Activated CD8-positive, alpha-beta T cell treated with anti-CD3 and anti-CD28 coated beads for 36 hours (primary cell): Measurements from ENCODE around the gene EML3. TPM values are rescaled to one million over a fixed set of nuclear protein-coding genes. Genes with fewer than 3 reads are reported as not detected.
A peak's percentile ranks its signal among the peaks of the same experiment; 100 is the strongest.
"Not testable (repeated sequence)": the region's sequence is repeated elsewhere in the genome, so short reads cannot be mapped to it uniquely, and the experiment has no call there.

Experiments used
- ATAC-seq: fragments of 200-7000 bp; cut with Tn5 transposase; one replicate; pipeline ENCODE4 v1.10.0; 2021; ENCODE audit warnings: mild to moderate bottlenecking, moderate library complexity
- CTCF ChIA-PET: fragments of 350-600 bp; sonication (Branson Sonifier 250); formaldehyde crosslinking; loops from one replicate; lab custom pipeline; 2021; ENCODE audit warnings: antibody characterized with exemption; lab: Charles Lee
- POLR2A ChIA-PET: fragments of 350-600 bp; sonication (Branson Sonifier 250); formaldehyde crosslinking; loops from one replicate; lab custom pipeline; 2021; ENCODE audit warnings: antibody characterized with exemption; lab: Charles Lee
- DNase-seq: peaks from one replicate; pipeline ENCODE4 v3.0.0-alpha.2; 2020
- H3K27ac Mint-ChIP-seq: one replicate; pipeline ENCODE4 v1.8.0; 2021; ENCODE audit warnings: mild to moderate bottlenecking, mixed read lengths
- H3K27me3 Mint-ChIP-seq: one replicate; pipeline ENCODE4 v1.8.0; 2021; ENCODE audit warnings: mixed read lengths
- H3K36me3 Mint-ChIP-seq: one replicate; pipeline ENCODE4 v1.8.0; 2021; ENCODE audit warnings: low read depth, mixed read lengths
- H3K4me1 Mint-ChIP-seq: one replicate; pipeline ENCODE4 v1.8.0; 2021; ENCODE audit warnings: low read depth, mixed read lengths
- H3K4me3 Mint-ChIP-seq: one replicate; pipeline ENCODE4 v1.8.0; 2021; ENCODE audit warnings: mild to moderate bottlenecking, moderate library complexity, mixed read lengths
- H3K9me3 Mint-ChIP-seq: one replicate; pipeline ENCODE4 v1.8.0; 2021; ENCODE audit warnings: mixed read lengths
- intact Hi-C: fragments of 100-400 bp; cut with micrococcal nuclease; formaldehyde crosslinking; loops from one replicate; pipeline ENCODE4 v1.10.0; 2022
- total RNA-seq, 2 experiments: library from RNA; stranded (reverse); gene quantifications; one replicate each; pipeline ENCODE4 v1.2.3, GENCODE V29; 2021
- TF ChIP-seq, protein P1 (sequence below): fragments of 200-600 bp; IDR thresholded peaks from one replicate; pipeline ENCODE4 v1.8.0; 2022; ENCODE audit warnings: antibody characterized with exemption, mild to moderate bottlenecking

Gene EML3
- total RNA-seq, 2 experiments from 2014 or later = 115 to 120 TPM

DNA sequence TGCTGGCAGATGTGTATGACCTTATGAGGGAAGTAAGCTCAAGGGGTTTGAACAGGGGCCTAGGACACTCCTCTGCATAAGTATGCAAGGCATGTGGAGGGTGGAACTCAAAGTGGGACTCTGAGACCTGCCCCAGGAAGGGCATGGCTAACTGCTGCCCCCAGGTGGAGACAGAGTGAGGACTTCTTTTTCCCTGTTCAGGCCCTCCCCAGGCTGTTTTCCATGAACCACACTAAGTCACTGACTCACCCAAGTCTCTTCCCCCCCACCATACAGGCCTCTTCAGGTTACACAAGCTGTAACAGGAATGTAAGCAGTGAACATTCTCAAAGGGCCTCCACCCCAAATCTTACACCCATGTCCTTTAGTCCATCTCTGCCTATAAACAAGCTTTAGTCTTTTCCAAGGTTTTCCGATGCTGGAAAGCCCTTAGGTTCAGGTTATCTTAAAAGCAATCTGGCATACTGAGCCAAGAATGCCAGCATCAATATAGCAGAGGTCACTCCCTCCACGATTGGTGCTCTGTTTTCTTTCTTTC lies 51.9 kb downstream of the EML3 start:
- TF ChIP-seq, protein P1, sequence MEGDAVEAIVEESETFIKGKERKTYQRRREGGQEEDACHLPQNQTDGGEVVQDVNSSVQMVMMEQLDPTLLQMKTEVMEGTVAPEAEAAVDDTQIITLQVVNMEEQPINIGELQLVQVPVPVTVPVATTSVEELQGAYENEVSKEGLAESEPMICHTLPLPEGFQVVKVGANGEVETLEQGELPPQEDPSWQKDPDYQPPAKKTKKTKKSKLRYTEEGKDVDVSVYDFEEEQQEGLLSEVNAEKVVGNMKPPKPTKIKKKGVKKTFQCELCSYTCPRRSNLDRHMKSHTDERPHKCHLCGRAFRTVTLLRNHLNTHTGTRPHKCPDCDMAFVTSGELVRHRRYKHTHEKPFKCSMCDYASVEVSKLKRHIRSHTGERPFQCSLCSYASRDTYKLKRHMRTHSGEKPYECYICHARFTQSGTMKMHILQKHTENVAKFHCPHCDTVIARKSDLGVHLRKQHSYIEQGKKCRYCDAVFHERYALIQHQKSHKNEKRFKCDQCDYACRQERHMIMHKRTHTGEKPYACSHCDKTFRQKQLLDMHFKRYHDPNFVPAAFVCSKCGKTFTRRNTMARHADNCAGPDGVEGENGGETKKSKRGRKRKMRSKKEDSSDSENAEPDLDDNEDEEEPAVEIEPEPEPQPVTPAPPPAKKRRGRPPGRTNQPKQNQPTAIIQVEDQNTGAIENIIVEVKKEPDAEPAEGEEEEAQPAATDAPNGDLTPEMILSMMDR = peak; percentile 67
- ChIA-PET POLR2A (interaction anchor here (0.7 to 14.2 kb wide), 7 partner anchors 9 to 280 kb away, joined by 3 to 156 read pairs (median 3); partner anchors contain the start of genes EEF1G and TUT1), CTCF (interaction anchor here (0.6 to 5.4 kb wide), 14 partner anchors 9 to 219 kb away, joined by 3 to 80 read pairs (median 5); partner anchors contain the start of gene EEF1G)
- Mint-ChIP-seq H3K4me1 (peaks cover 64% of the 10 kb centered on the region), H3K27me3 (no peaks in the 10 kb centered on the region), H3K4me3 (no peak overlapping the region), H3K36me3 (peaks cover 54% of the 10 kb centered on the region), H3K9me3 (no peaks in the 10 kb centered on the region), H3K27ac (peak overlapping the region; percentile 94)
- ATAC-seq = peak; percentile 13
- intact Hi-C loops = no loop called here
- DNase-seq = peak; percentile 86

DNA sequence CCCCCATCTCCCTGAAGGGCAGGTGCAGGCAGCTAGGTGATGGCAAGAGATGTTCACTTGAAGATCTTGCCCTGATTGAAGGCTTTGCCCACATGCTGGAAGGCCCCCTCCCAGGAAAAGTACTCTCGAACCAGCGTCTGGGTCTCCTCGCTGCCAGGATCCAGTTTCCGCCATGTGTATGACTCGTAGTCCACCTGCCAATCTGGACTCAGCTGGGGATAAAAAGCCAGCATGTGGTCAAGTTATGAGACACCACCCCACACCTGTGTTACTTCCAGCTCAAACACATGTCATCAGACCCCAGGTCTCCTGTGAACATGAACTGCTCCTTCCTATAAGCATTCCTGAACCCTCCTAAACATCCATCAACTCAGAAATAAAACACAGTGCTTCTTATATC lies 52.9 kb downstream of the EML3 start:
- intact Hi-C loops = loop anchor here (5.0 kb wide), 1 partner anchor 132 kb away; no protein-coding TSS in a partner anchor
- not testable (repeated sequence) for H3K4me3 Mint-ChIP-seq, ATAC-seq, DNase-seq, H3K9me3 Mint-ChIP-seq, H3K27me3 Mint-ChIP-seq
- H3K4me1 Mint-ChIP-seq = peaks cover 70% of the 10 kb centered on the region
- CTCF ChIA-PET = interaction anchor here (0.9 to 5.4 kb wide), 9 partner anchors 10 to 323 kb away, joined by 3 to 80 read pairs (median 6); partner anchors contain the start of gene EEF1G
- POLR2A ChIA-PET = interaction anchor here (0.7 to 14.2 kb wide), 6 partner anchors 10 to 281 kb away, joined by 3 to 156 read pairs (median 3); partner anchors contain the start of genes EEF1G and TUT1
- H3K27ac Mint-ChIP-seq = peak overlapping the region; percentile 94
- H3K36me3 Mint-ChIP-seq = peaks cover 51% of the 10 kb centered on the region

DNA sequence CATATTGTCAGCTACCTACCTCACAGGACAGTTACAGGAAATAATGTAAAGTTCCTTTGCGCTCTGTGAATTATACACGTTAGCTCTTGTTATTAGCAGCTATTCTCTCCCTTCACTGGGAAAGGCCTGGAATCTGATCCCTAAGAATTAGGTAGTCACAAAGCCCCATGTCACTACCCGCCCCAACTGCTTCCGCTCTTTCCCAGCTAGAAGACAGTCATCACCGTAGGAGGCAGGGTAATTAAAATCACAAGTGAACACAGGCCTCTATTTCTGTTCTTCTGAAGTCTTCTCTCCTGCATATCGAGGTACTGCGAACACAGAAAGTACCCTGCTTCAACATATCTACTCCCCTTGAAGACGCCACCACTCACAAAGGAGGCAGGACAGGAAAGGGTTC lies 53.4 kb downstream of the EML3 start:
- DNase-seq (no peak), ATAC-seq (no peak)
- TF ChIP-seq, protein P1 = no peak
- Mint-ChIP-seq H3K4me1 (peaks cover 74% of the 10 kb centered on the region), H3K36me3 (peaks cover 56% of the 10 kb centered on the region), H3K27ac (peak overlapping the region; percentile 94), H3K9me3 (no peaks in the 10 kb centered on the region), H3K27me3 (no peaks in the 10 kb centered on the region), H3K4me3 (no peak overlapping the region)
- intact Hi-C loops = loop anchor here (5.0 kb wide), 1 partner anchor 132 kb away; no protein-coding TSS in a partner anchor
- CTCF ChIA-PET = interaction anchor here (0.9 to 5.4 kb wide), 8 partner anchors 11 to 323 kb away, joined by 3 to 80 read pairs (median 10); partner anchors contain the start of gene EEF1G
- POLR2A ChIA-PET = interaction anchor here (0.8 to 14.2 kb wide), 7 partner anchors 11 to 297 kb away, joined by 3 to 156 read pairs (median 4); partner anchors contain the start of gene EEF1G

DNA sequence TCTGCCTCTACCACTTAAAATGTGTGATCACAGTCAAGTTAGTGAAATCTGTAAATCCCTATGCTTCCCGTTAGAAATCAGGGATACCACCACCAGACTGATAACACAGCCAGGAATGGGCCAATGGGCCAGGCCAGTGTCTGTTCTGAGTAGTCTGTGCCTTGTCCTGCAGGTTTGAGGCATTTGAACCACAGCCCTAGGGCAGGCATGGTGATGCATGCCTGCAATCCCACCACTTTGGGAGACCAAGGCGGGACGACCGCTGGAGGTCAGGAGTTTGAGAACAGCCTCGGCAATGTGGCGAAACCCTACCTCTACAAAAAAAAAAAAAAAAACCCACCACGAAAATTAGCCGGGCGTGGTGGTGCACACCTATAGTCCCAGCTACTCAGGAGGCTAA lies 53.9 kb downstream of the EML3 start:
- ATAC-seq = no peak
- POLR2A ChIA-PET = interaction anchor here (0.8 to 14.2 kb wide), 5 partner anchors 11 to 297 kb away, joined by 3 to 156 read pairs (median 6); partner anchors contain the start of gene EEF1G

More for the DNA sequence above, 53.9 kb downstream of the EML3 start:
- Mint-ChIP-seq H3K27ac (peak overlapping the region; percentile 94), H3K4me3 (no peak overlapping the region), H3K36me3 (peaks cover 56% of the 10 kb centered on the region), H3K9me3 (no peaks in the 10 kb centered on the region), H3K4me1 (peaks cover 77% of the 10 kb centered on the region), H3K27me3 (no peaks in the 10 kb centered on the region)
- intact Hi-C loops = loop anchor here (5.0 kb wide), 1 partner anchor 131 kb away; no protein-coding TSS in a partner anchor
- TF ChIP-seq, protein P1 = no peak
- CTCF ChIA-PET = interaction anchor here (0.9 to 5.4 kb wide), 5 partner anchors 11 to 324 kb away, joined by 3 to 80 read pairs (median 25); no protein-coding TSS in a partner anchor
- DNase-seq = no peak
